ENCODE data around the gene CFAP74.

DNA sequence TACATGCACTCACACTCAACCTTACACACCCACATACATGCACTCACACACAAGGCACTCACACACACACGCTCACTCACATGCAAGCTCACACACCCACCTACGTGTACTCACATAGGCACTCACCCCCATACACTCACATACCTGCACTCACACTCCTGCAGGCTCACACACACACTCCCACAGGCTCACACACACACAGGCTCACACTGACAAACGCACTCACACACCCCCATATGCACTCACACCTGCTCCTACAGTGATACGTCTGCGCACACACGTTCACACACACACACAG lies 65.4 kb downstream of the CFAP74 start:
- TF ChIP-seq CTCF (IDR thresholded peaks at IDR 0.05) (no peak), POLR2A (IDR thresholded peaks at IDR 0.05) (no peak)

Measured in sigmoid colon (tissue), 3 donors.